ENCODE results near the gene B9D2. TPM values are rescaled to one million over a fixed set of nuclear protein-coding genes. Genes with fewer than 3 reads are reported as not detected.
A peak's percentile ranks its signal among the peaks of the same experiment; 100 is the strongest.
"Not testable (repeated sequence)": the region's sequence is repeated elsewhere in the genome, so short reads cannot be mapped to it uniquely, and the experiment has no call there.

The B9D2 gene
- total RNA-seq, 6 experiments from 2014 or later = 4.9 to 6.8 (median 6.3) TPM

GRCh38 chr19:41372501-41372900, 8.6 kb upstream of the B9D2 start:
- no peaks in the 10 kb centered on the region for H3K36me3 Mint-ChIP-seq (ENCODE audit: low read depth)
- no peak for DNase-seq
- no peak for TF ChIP-seq CTCF (IDR thresholded peaks at IDR 0.05)
- H3K27me3 Mint-ChIP-seq (ENCODE audit: insufficient read depth) = no peaks in the 10 kb centered on the region; the same call in 1 of the 2 replicates
- H3K4me3 Mint-ChIP-seq = no peak overlapping the region
- peaks cover 35% of the 10 kb centered on the region for H3K4me1 Mint-ChIP-seq (ENCODE audit: low read depth)
- no peak overlapping the region for H3K27ac Mint-ChIP-seq
- H3K9me3 Mint-ChIP-seq = no peaks in the 10 kb centered on the region

- Mint-ChIP-seq H3K27me3 (ENCODE audit: insufficient read depth) (no peaks in the 10 kb centered on the region; the same call in 1 of the 2 replicates), H3K27ac (no peak overlapping the region; the same call in 1 of the 2 replicates), H3K36me3 (ENCODE audit: low read depth) (no peaks in the 10 kb centered on the region), H3K4me1 (ENCODE audit: low read depth) (peaks cover 44% of the 10 kb centered on the region), H3K9me3 (no peaks in the 10 kb centered on the region), H3K4me3 (no peak overlapping the region)
- TF ChIP-seq CTCF (IDR thresholded peaks at IDR 0.05) = no peak
- no peak for DNase-seq
Measured at GRCh38 chr19:41371541-41371940, 7.6 kb upstream of the B9D2 start.

GRCh38 chr19:41371119-41371518, 7.2 kb upstream of the B9D2 start:
- H3K36me3 Mint-ChIP-seq (ENCODE audit: low read depth); H3K4me3 Mint-ChIP-seq; DNase-seq; H3K9me3 Mint-ChIP-seq; H3K27me3 Mint-ChIP-seq (ENCODE audit: insufficient read depth); H3K27ac Mint-ChIP-seq: not testable (repeated sequence)
- H3K4me1 Mint-ChIP-seq (ENCODE audit: low read depth) = peaks cover 47% of the 10 kb centered on the region

GRCh38 chr19:41369769-41370168, 5.8 kb upstream of the B9D2 start:
- H3K36me3 Mint-ChIP-seq (ENCODE audit: low read depth) = peaks cover 5% of the 10 kb centered on the region
- DNase-seq = no peak
- H3K27ac Mint-ChIP-seq = no peak overlapping the region
- H3K4me3 Mint-ChIP-seq = no peak overlapping the region
- no peaks in the 10 kb centered on the region; the same call in 1 of the 2 replicates for H3K27me3 Mint-ChIP-seq (ENCODE audit: insufficient read depth)
- peaks cover 45% of the 10 kb centered on the region for H3K4me1 Mint-ChIP-seq (ENCODE audit: low read depth)
- no peaks in the 10 kb centered on the region for H3K9me3 Mint-ChIP-seq
- TF ChIP-seq CTCF (IDR thresholded peaks at IDR 0.05) = no peak

GRCh38 chr19:41367848-41368301, 3.9 kb upstream of the B9D2 start:
- DNase-seq = peak; percentile 93
- Mint-ChIP-seq H3K36me3 (ENCODE audit: low read depth) (peaks cover 5% of the 10 kb centered on the region), H3K4me1 (ENCODE audit: low read depth) (peaks cover 46% of the 10 kb centered on the region), H3K27me3 (ENCODE audit: insufficient read depth) (peaks cover 1% of the 10 kb centered on the region; the same call in 1 of the 2 replicates), H3K9me3 (no peaks in the 10 kb centered on the region), H3K4me3 (peak overlapping the region; percentile 43), H3K27ac (peak overlapping the region; percentile 96)
- no peak for TF ChIP-seq CTCF (IDR thresholded peaks at IDR 0.05)

- H3K27me3 Mint-ChIP-seq (ENCODE audit: insufficient read depth) = peaks cover 1% of the 10 kb centered on the region; the same call in 1 of the 2 replicates
- H3K4me1 Mint-ChIP-seq (ENCODE audit: low read depth) = peaks cover 43% of the 10 kb centered on the region
- TF ChIP-seq CTCF (IDR thresholded peaks at IDR 0.05) = peak; percentile 59
- H3K27ac Mint-ChIP-seq = peak overlapping the region; percentile 96
- DNase-seq = no peak
- peaks cover 5% of the 10 kb centered on the region for H3K36me3 Mint-ChIP-seq (ENCODE audit: low read depth)
- H3K4me3 Mint-ChIP-seq = no peak overlapping the region
- no peaks in the 10 kb centered on the region for H3K9me3 Mint-ChIP-seq
Measured at GRCh38 chr19:41366089-41366488, 2.1 kb upstream of the B9D2 start.

Data from HFFc6 (cell line).